GM12801 (cell line): ENCODE measurements around the gene HAL.

Experiments
- CTCF ChIP-seq: IDR thresholded peaks from one replicate; pipeline ENCODE4 v1.5.1; 2011; ENCODE audit warnings: control low read depth; ENCODE audit not compliant: insufficient read length; ENCODE audit errors: extremely low read depth

Gene HAL

GRCh38 chr12:95942524-95943329 is 53.4 kb downstream of the HAL start, which contains the start of gene CCDC38:
CCDC38 (minus strand) TSS chr12:95942614; CDS start chr12:95936509, 6,105 bp downstream.
- no peak for TF ChIP-seq CTCF

DNA sequence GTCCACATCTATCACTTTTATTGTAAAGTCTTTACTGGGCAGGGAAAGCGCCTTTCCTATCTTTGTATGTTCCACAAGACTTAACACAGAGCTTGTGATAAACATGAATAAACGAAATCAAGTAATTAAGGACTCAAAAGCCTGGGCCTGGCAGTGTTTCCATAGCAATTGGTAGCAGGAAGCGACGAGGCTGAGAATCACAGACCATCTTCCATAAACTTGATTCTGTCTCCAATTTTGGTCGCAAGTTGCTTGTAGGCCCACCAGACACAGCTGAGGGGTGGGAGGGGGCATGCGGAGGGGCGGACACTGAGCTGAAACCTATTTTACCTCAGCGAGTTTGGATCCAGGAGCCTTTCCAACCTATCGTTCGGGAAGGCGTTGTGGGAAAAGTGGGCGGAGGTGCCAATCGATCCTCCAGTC is 54.0 kb downstream of the HAL start:
- no peak for TF ChIP-seq CTCF

GRCh38 chr12:95940514-95940913 is 55.6 kb downstream of the HAL start:
- TF ChIP-seq CTCF: no peak
